GM21367 (cell line): ENCODE results near the gene CRTAP.
"Not testable (repeated sequence)": the region's sequence is repeated elsewhere in the genome, so short reads cannot be mapped to it uniquely, and the experiment has no call there.

Source experiments
- ATAC-seq: cut with Tn5 transposase; IDR thresholded peaks from one replicate; pipeline ENCODE4 v1.9.1; 2021; ENCODE audit not compliant: unreplicated experiment

Gene CRTAP

GRCh38 chr3:33099109-33099645 lies 14.6 kb upstream of the CRTAP start:
- ATAC-seq: no peak

- no peak for ATAC-seq
These were observed 14.1 kb upstream of the CRTAP start for GRCh38 chr3:33099701-33100100.

- no peak for ATAC-seq
These were observed 13.6 kb upstream of the CRTAP start for GRCh38 chr3:33100229-33100628.

GRCh38 chr3:33103034-33103433 lies 10.8 kb upstream of the CRTAP start:
- ATAC-seq: no peak

- ATAC-seq: no peak
These were observed 10.3 kb upstream of the CRTAP start for GRCh38 chr3:33103480-33103879.

- no peak for ATAC-seq
These were observed 9.0 kb upstream of the CRTAP start for GRCh38 chr3:33104803-33105202.

- ATAC-seq: no peak
These were observed 8.4 kb upstream of the CRTAP start for GRCh38 chr3:33105341-33105948.

- ATAC-seq: not testable (repeated sequence)
These were observed 7.0 kb upstream of the CRTAP start for GRCh38 chr3:33106854-33107253.

GRCh38 chr3:33111581-33111980 lies 2.2 kb upstream of the CRTAP start:
- ATAC-seq: peak; percentile 40

GRCh38 chr3:33114622-33115023 lies 809 bp downstream of the CRTAP start:
- no peak for ATAC-seq

GRCh38 chr3:33115024-33115768 lies 1.4 kb downstream of the CRTAP start:
- no peak for ATAC-seq

- no peak for ATAC-seq
These were observed 3.6 kb downstream of the CRTAP start for GRCh38 chr3:33117461-33117860.

- ATAC-seq: no peak
These were observed 6.1 kb downstream of the CRTAP start for GRCh38 chr3:33119891-33120290.

- no peak for ATAC-seq
These were observed 9.2 kb downstream of the CRTAP start for GRCh38 chr3:33122991-33123390.

GRCh38 chr3:33124638-33125037 lies 10.8 kb downstream of the CRTAP start:
- ATAC-seq: no peak

GRCh38 chr3:33125840-33126239 lies 12.0 kb downstream of the CRTAP start:
- no peak for ATAC-seq

- no peak for ATAC-seq
These were observed 14.9 kb downstream of the CRTAP start for GRCh38 chr3:33128706-33129105.

- ATAC-seq: no peak
These were observed 16.3 kb downstream of the CRTAP start for GRCh38 chr3:33130144-33130543.

- ATAC-seq: peak; percentile 72
These were observed 17.7 kb downstream of the CRTAP start for GRCh38 chr3:33131331-33132018.

GRCh38 chr3:33132019-33132360 lies 18.2 kb downstream of the CRTAP start:
- ATAC-seq: no peak

GRCh38 chr3:33134026-33134625 lies 20.3 kb downstream of the CRTAP start:
- ATAC-seq: no peak

GRCh38 chr3:33137691-33138090 lies 23.9 kb downstream of the CRTAP start:
- ATAC-seq: no peak
